ENCODE measurements around the gene OOSP3.
"Not testable (repeated sequence)": the region's sequence is repeated elsewhere in the genome, so short reads cannot be mapped to it uniquely, and the experiment has no call there.

Gene OOSP3, protein sequence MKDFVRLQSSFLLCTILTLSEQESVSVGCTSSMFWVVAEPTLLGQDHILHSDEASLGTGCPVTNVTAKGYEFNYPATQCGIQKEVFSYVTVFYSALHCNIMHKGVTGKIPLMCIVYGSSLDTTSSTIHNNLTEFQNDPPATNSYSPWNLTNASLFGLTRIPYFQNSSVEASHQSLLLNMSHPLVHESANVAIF

DNA sequence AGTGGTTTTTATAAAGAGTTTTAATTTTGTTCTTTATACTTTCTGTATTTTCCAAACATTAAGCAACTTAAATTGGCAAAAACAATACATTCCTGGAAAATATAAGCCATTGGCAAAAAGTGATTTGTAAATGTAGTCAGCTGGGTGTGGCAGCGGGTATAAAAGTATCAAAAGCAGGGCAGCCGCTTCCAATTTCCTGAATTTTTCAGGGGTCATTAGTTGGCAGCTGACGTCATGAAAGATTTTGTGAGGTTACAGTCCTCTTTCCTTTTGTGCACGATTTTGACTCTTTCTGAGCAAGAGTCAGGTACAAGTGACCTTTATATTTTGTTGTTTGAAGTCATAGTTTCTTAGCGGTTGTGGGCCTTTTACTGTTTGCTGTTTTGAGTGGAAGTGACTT lies at the start of gene OOSP3:
Gene OOSP3 (plus strand): TSS at position 208 of the 400 bp plus-strand sequence. CDS start 27 bp downstream, at position 235.
- no peak for DNase-seq

DNA sequence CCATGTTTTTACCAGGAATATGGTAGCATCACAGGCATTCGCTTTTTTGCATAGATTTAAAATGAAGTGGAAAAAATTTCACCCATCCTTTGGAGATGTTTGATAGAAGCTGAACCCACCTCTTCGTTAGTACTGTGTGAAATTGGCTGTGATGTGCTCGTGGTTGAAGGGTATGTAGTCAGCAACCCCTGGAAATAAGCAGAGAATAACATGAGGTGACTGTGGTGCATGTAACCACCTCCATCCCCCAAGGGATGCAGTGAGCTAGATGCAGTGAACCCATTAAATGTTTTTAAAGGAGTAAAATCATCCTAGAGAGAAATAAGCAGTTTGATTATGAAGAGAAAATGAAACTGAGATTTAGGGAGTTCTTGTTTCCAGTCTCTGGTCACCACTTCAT lies 49.2 kb upstream of the OOSP3 start:
- DNase-seq: no peak

GRCh38 chr11:59833602-59834001 lies 45.0 kb upstream of the OOSP3 start:
- no peak for DNase-seq

DNA sequence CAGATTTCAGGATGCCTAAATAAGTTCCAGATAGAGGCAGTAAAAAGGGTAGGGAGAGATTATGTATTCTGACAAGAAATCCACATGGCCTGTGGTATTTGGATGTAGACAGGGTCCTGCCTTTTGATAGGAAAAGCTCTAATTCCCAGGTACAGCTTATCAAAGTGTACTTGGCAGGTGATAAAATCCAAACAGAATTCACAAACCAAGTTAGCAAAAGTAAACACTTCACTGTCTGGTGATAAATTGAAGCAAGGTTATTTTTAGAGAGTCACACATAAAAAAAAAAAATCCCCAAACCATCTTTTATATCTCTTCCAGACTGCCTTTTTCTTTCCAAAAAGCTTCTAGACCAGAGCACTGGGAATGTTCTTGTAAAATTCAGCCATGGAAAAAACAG lies 39.0 kb upstream of the OOSP3 start:
- DNase-seq: no peak

GRCh38 chr11:59841514-59841913 lies 37.1 kb upstream of the OOSP3 start:
- DNase-seq: no peak

DNA sequence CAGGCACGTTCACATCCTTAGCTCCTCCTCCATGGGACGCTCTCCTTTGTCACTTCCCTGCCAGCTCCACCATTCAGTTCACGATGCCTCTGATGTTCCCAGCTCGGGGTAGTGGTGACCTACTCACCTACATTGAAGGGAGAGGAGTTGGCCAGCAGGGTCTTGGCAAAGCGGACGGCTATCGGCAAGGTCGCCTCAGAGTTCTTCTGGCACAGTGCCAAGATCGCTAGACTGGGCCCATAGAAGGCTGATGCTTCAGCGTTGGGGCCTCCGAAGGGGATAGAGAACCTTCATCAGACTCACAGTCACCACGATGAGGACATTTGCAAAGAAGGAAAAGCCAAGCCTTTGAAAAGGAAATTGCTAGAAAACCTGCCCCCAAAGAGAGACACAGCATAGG lies 36.3 kb upstream of the OOSP3 start:
- DNase-seq: no peak

DNA sequence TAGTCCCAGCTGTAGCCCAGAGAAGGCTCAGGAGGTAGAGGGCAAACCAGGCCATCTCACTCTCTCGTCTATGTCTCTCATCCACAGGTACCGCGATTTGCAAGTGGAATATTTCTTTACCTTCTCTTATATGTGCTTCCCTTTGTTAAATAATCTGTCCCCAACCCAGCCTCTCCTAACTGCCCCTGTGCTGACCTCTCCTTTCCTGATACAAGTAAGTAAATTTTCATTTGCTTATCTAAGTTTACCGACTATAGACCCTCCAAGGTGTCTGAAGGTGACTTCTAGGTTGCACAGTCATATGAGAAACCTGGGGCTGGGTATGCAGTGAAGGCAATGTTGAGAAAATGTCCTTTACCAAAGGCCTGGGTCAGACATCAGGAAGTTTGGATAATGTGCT lies 33.2 kb upstream of the OOSP3 start, which contains the start of gene CBLIF:
Gene CBLIF (minus strand): TSS at position 101 of the 400 bp plus-strand sequence. CDS start 46 bp downstream, at position 55.
- no peak for DNase-seq

- no peak for DNase-seq
Measured at GRCh38 chr11:59846556-59846955, 32.0 kb upstream of the OOSP3 start.

DNA sequence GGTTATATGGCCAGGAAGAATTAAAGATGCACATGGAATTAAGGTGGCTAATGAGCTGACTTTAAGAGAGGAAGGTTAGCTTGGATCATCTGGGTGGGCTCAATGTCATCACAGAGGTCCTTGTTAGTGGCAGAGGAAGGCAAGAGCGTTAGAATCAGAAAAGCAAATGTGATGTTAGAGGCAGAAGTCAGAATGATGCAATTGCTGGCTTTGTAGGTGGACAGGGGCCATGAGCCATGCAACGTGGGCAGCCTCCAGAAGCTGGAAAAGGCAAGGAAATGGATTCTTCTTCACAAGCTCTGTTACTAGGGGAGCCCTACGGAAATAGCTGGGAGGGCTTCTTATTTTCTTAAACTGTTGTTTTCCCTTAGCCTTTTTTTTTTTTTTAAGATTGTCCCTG lies 31.0 kb upstream of the OOSP3 start:
- DNase-seq: no peak

DNA sequence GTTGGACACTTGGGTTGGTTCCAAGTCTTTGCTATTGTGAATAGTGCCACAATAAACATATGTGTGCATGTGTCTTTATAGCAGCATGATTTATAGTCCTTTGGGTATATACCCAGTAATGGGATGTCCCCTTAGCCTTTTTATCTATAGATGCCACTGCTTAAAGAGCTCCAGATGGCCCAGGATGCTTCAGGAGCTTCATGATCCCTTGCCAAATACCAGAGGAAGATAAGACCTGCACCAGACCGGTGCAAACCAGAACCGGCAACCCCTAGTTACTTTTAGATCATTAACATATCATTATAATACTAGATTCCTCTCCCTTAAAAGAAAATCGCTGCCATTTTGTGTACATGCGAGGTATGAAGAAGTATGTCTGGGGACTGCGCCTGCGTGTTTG lies 30.1 kb upstream of the OOSP3 start:
- not testable (repeated sequence) for DNase-seq

DNA sequence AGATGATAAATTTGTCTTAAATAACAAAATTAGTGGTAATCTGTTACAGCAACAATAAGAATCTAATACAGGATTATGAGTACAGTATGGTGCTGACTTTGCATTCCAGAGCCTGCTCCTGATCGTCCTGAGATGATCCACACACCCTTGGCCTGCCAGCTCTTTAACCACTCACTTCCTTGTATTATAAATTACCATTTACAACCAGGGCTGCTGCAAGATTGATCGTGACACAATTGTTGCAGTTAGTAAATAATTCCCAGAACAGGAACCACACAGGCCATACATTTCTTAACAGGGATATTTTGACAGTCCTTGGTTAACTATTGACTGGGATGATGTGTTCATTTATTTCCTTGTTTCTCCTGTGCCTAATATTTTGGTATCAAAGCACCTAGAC lies 29.5 kb upstream of the OOSP3 start:
- no peak for DNase-seq

DNA sequence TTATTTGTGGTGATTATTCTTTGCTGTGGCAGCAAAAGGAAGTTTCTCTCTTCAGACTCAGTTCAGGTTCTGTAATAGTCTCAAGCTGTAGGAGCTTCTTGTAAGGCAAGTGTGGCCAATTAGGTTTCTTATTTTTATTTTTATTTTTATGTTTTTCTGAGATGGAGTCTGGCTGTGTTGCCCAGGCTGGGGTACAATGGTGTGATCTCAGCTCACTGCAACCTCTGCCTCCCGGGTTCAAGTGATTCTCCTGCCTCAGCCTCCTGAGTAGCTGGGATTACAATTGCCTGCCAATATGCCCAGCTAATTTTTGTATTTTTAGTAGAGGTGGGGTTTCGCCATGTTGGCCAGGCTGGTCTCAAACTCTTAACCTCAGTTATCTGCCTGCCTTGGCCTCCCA lies 29.0 kb upstream of the OOSP3 start:
- DNase-seq: not testable (repeated sequence)

DNA sequence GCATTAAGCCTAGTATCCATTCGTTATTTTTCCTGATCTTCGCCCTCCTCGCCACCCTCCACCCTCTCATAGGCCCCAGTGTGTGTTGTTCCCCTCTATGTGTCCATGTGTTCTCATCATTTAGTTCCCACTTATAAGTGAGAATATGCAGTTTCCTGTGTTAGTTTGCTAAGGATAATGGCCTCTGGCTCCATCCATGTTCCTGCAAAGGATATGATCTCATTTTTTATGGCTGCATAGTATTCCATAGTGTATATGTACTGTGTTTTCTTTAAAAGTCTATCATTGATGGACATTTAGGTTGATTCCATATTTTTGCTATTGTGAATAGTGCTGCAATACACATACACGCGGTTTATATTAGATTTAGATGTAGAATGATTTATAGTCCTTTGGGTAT lies 27.2 kb upstream of the OOSP3 start:
- not testable (repeated sequence) for DNase-seq

DNA sequence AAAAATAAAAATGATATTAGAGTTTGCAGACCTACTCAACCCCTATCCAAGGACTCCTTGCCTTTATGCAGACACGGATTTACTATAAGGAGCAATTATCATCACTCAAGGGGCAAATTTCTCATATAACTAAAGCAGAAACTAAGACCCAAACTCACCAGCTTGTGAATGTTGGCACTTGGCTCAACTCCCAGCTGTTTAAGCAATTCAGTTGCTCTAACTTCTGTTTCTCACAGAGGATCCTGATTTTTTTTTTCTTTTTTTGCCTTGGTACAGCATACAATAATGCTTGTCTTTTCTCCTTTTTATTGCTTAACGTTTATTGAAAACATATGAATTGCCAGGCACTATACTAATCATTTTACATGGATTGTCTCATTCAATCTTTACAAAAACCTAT lies 23.7 kb upstream of the OOSP3 start:
- no peak for DNase-seq

DNA sequence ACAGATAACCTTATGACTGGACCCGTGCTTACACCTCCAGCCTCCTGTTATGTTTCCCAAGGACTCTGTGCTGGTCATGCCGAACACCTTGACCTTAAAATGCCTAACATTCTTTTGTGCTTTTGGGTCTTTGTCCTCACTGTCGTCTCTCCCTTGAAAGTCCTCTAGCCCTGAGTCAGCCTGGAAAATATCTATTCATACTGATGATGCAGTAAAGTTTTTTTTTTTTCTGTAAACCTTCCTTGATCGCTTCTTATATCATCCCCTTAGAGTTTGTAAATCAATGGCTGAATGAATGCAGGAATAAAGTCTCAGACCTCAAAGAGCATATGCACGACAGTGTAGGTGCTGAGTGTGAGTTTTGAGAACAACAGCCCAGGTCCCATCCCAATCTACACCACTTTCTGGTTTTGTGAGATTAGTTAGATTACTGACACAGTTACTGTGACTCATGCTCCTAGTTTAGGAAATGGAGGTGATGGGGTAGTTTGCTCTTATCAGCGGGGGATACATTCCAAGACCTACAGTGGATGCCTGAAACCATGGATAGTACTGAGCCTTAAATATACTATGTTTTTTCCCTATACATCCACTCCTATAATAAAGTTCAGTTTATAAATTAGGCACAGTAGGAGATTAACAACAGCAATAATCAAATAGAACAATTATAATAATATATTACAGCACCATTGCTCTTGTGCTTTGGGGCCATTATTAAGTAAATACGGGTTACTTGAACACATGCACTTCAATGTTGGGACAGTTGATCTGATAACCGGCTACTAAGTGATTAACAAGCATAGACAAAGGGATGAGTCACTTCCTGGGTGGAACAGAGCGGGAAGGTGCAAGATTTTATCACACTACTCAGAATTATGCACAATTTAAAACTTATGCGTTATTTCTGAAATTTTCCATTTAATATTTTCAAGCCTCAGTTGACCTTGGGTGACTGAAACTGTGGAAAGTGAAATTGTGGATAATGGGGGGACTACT lies 20.8 kb upstream of the OOSP3 start:
- DNase-seq: no peak

- no peak for DNase-seq
Measured at GRCh38 chr11:59859673-59860072, 18.9 kb upstream of the OOSP3 start.

DNA sequence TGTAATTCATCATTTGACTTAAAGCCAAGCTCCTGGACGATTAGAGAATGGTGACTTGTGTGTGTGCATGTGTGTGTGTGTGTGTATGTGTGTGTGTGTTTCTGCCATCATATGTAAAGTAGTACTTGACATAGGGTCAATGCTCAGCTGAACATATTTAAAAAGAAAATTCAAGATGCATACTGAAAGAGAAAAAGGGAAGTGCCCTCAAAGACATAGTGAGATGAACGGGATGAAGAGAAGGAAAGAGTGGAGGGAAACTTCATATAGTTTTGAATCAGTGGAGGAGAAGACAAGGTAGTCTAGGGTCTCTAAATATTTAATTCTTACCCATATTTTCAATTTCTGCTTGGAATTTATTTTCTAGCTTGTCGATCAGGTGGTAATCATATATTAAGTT lies 16.3 kb upstream of the OOSP3 start:
- no peak for DNase-seq

GRCh38 chr11:59865031-59865430 lies 13.6 kb upstream of the OOSP3 start:
- DNase-seq: no peak

GRCh38 chr11:59866397-59866796 lies 12.2 kb upstream of the OOSP3 start, which contains the start of gene TCN1:
Gene TCN1 (minus strand): TSS chr11:59866487. CDS start chr11:59866470, 17 bp downstream.
- no peak for DNase-seq

GRCh38 chr11:59866836-59867235 lies 11.7 kb upstream of the OOSP3 start:
- DNase-seq: no peak

GRCh38 chr11:59867946-59868345 lies 10.6 kb upstream of the OOSP3 start:
- no peak for DNase-seq

DNA sequence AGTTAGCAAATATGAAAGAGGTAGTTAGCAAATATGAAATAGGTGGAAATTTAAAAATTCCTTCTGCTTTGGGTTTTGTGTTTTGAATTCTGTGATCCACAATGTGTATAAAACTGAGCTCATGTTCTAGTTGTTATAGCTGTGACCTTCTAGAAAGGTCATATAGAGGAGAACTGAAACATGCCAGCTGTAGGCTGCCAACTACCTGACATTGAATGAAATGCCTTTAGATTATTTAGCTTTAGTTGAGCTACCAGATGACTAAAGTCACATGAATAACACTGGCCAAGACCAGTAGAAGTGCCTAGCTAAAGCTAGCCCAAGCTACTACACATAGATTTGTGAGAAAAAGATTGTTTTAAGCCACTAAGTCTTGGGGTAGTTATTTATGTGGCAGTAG lies 6.5 kb upstream of the OOSP3 start:
- DNase-seq: no peak

DNA sequence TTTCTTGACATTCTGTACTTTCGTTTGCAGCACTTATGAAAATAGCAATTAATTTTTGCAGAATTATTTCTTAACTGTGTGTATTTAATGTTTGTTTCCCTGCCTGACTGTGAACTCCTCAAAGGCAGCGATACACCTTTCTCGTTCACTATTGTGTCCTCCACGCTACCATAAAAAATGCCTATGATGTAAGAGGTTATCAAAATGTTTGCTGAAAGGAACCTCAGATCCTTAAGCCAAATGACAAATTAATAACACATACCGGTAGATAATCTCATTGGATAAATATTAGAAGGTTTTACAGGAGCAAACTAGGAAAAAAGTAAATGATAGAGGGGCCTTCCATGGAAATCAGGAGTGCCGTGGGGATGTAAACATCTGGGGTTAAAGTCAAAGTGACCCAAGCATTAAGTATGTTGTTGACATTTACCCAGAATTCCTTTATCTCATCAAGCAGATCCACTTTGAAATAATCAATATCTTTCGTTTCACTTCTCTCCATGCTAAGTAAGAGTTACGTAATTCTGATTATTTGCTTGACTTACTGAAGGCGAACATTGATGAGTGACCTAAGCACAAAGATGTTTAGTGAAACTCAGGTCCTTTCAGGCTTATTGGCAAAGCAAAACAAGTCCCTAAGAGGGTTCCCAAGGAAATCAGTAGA lies 2.6 kb upstream of the OOSP3 start:
- DNase-seq: no peak

DNA sequence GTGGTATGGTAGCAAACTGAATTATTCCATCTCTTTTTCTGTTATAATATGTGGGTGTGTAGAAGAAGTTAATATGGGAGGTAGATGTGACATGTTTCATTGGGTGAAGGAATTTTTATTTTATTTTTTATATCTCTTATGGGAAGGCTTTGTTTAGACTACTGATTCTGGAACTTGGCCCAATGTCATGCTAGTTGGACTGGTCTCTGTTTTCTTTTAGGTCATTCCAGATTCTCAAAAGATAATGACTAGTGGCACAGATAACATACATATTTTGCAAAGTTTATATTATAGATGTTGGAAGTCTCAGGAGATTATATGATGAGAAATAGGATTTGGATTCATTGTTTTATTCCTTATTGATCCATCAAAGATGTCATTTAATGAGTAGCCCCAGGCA lies 1.3 kb upstream of the OOSP3 start:
- DNase-seq: no peak

Measured in NCI-H526 treated with DMSO at 0.1 percent for 48 hours (cell line).